Putamen (tissue), 1 donor: ENCODE data around the gene ZNF765.
"Not testable (repeated sequence)": the region's sequence is repeated elsewhere in the genome, so short reads cannot be mapped to it uniquely, and the experiment has no call there.

Source experiments
- DNase-seq: peaks from one replicate; pipeline ENCODE4 v3.0.0-alpha.2; 2016; ENCODE audit warnings: low spot score

The ZNF765 gene

GRCh38 chr19:53422551-53422950, 27.6 kb downstream of the ZNF765 start:
- no peak for DNase-seq

DNA sequence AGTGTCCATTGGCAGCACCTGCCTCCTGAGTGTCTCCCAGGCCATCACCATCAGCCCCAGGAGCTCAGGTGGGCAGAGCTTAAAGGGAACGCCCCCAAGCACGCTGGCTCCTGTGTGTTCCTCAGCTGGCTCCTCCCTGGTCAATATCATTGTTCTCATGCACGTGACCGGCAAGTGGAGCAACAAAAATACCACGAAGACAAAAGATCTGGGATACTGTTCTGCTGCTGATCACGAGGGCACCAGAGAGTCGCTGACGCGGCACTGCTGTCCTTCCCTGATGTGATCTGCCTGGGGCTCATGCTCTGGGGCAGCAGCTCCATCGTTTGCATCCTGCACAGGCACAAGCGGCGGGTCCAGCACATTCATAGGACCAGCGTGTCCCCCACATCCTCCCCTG, 28.1 kb downstream of the ZNF765 start:
- DNase-seq: not testable (repeated sequence)

DNA sequence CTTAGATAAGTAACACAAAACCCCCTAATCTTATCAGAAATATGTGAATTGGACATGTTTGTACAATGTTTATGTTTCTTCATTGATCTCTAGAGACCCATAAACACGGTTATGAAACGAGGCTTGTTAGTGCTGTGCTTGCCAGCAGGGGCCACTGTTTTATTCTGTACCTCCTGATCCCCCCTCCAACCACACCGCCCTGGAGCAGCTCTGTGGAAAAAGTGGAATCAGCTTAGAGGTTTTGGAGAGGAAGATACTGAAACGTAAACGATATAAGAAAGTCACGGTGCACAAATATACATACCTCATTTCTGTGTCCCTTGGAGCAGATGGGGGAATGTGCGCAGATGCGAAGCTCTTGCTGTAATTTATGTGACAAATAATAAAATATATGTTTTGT, 28.7 kb downstream of the ZNF765 start:
- DNase-seq: not testable (repeated sequence)

DNA sequence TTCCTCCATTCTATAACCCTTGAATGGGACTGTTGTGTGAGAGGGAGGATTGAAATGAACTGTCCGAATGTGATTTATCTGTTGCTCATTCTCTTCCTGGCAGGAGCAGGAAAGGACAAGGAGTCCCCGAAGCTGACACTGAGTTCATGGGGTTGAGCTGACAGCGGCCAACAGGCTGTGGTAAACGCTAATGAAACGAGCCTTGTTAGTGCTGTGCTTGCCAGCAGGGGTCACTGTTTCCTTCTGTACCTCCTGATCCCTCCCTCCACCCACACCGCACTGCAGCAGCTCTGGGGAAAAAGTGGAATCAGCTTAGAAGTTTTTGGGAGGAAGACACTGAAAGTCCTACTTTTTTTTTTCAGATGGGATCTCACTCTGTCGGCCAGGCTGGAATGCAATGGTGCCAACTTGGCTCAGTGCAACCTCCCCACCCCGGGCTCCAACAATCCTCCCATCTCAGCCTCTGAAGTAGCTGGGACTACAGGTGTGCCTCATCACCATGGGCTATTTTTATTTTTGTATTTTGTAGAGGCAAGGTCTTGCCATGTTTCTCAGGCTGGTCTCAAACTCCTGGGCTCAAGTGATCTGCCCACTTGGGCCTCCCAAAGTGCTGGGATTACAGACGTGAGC, 30.1 kb downstream of the ZNF765 start:
- DNase-seq: peak; percentile 66

DNA sequence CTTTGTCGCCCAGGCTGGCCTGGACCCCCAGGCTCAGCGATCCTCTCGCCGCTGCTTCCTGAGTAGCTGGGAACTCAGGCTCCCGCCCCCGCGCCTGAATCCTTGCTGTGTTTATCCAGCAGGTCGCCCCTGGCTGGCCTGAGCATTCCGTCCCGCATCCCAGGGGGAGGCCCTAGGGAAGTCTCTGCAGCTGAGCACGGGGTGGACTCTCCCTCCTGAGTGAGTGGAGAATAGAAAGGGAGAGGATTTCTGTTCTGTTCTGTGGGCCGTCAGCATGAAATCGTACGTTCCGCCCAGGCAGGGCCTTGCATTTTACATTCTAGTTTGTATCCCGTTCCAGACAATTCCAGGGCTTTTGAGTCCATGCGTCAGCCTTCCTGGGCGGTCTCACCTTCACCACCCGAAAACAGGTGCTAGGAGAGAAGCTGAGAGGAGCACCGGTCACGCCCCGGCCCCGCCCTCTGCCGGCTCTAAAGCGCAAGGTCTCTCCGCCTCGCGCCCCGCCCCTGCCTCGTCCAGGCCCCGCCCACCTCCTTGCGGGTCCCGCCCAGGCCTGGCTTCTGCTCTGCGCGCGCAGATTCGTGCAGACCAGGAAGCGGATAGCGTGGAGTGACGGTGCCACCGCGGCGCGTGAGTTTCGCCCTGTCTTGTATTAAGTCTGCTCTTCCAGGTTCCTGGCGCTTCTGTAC, 36.6 kb downstream of the ZNF765 start, which contains the start of gene ZNF761:
Gene ZNF761, plus strand, starts transcription at position 586 of the 689 bp plus-strand sequence. CDS start 15,285 bp downstream, outside the sequence.
- peak; percentile 93 for DNase-seq

DNA sequence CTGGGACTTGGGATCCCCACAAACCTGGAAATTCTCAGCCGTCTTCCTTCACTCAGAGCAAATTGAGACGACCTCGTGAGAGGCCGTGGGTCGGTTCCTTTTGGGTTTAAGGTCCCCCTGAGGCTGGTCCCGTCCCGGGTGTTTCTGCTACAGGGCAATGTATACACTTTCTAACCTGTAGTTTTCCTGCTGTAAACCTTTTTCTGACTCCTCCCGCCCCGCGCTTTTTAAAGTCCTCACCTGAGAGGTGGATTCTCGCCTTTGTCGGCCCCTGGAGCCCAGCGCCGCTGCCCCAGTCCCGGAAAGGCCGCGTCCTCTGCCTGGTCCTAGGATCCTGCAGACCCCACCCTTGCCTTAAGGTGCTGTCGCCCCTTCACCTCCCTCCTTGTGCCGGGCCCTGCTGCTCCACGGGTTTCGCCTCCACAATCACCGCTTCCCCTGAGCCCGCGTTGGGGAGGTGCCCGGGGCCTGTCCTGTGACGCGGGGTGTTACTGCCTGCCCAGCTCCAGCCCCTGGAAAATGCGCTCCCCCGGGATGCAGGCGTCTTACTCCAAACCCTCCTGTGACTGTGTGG, 37.2 kb downstream of the ZNF765 start:
- DNase-seq: peak; percentile 3

DNA sequence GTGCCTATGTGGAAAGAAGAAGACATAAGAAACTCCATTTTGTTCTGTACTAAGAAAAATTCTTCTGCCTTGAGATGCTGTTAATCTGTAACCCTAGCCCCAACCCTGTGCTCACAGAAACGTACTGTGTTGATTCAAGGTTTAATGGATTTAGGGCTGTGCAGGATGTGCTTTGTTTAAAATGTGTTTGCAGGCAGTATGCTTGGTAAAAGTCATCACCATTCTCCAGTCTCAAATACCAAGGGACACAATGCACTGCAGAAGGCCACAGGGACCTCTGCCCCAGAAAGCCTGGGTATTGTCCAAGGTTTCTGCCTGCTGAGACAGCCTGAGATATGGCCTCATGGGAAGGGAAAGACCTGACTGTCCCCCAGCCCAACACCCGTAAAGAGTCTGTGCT, 48.9 kb downstream of the ZNF765 start:
- DNase-seq: not testable (repeated sequence)

GRCh38 chr19:53447196-53447595, 52.2 kb downstream of the ZNF765 start:
- DNase-seq: not testable (repeated sequence)

DNA sequence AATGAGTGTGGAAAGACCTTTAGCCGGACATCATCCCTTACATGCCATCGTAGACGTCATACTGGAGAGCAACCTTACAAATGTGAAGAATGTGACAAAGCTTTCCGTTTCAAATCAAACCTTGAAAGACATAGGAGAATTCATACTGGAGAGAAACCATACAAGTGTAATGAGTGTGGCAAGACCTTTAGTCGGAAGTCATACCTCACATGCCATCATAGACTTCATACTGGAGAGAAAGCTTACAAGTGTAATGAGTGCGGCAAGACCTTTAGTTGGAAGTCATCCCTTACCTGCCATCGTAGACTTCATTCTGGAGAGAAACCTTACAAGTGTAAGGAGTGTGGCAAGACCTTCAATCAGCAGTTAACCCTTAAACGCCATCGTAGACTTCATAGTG, 60.9 kb downstream of the ZNF765 start:
- no peak for DNase-seq

DNA sequence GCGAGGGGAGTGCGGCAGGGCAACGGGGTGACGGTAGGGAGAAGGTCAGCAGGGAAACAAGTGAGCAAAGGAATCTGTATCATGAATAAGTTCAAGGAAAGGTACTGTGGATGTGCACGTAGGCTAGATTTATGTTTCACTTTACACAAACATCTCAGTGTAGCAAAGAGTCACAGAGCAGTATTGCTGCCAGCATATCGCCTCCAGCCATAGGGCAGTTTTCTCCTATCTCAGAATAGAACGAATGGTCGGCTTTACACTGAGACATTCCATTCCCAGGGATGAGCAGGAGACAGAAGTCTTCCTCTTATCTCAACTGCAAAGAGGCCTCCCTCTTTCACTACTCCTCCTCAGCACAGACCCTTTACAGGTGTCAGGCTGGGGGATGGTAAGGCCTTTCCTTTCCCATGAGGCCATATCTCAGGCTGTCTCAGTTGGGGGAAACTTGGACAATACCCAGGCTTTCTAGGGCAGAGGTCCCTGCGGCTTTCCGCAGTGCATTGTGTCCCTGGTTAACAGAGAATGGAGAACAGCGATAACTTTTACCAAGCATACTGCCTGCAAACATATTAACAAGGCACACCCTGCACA, 65.3 kb downstream of the ZNF765 start:
- DNase-seq: not testable (repeated sequence)

DNA sequence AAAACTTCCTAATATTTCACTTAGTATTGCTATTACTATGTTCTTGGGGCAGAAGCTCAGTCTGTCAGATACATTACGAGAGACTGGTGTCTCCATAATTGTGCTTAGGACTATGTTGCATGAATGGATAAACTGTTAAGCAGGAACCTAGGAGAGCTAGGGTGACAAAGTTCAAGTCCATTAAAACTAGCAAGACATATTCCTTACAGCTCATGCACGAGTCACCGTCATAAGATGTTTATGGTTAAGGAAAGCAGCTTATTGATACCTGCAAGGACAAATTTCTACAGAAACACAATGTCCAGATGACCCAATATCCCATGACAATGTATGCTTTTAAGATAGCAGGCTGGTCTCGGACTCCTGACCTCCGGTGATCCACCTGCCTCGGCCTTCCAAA, 66.9 kb downstream of the ZNF765 start:
- DNase-seq: no peak

GRCh38 chr19:53462861-53463260, 67.9 kb downstream of the ZNF765 start:
- no peak for DNase-seq

DNA sequence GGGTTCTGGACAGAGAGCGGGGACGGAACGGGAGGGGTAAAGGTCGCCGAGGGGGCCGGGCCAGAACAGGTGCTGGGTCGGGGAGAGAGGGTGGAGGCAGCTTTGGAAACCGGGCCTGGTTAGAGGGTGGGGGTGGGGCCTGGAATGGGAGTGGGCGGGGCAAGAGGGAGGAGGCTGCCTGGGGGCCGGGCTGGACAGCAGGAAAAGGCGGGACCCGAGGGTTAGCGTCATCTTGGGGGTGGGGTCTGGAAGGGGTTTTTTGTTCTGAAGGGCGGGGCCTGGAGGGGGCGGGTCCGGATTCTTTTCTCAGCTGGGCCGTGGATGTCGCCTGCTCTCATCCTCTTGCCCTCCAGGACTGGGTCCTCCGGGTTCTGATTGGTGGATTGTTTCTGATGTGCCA, 68.3 kb downstream of the ZNF765 start:
- DNase-seq: peak; percentile 92

DNA sequence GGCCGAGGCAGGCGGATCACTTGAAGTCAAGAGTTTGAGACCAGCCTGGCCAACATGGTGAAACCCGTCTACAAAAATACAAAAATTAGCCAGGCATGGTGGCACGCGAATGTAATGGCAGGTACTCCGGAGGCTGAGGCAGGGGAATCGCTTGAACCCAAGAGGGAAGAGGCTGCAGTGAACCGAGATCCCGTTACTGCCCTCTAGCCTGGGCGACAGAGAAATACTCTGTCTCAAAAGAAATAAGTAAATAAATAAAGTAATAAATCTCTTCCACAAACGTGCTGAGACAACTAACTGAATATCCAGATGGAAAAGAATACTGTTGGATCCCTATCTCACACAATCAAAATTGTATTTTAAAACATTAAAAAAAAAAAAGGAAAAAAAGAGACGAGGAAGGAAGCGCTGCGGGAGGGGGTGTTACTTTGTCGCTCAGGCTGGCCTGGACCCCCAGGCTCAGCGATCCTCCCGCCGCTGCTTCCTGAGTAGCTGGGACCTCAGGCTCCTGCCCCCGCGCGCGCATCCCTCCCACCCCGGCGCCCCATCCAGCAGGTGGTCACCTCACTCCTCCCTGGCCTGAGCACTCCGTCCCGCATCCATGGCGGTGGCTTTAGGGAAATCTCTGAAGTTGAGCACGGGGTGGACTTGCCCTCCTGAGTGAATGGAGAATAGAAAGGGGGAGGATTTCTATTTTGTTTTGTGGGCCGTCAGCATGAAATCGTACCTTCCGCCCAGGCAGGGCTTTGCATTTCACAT, 72.0 kb downstream of the ZNF765 start:
- DNase-seq: no peak

GRCh38 chr19:53467485-53468262, 72.7 kb downstream of the ZNF765 start, which contains the start of gene ZNF813:
Gene ZNF813 (plus strand): TSS chr19:53467733. CDS start chr19:53483823, 16,090 bp downstream.
- DNase-seq: peak; percentile 91

DNA sequence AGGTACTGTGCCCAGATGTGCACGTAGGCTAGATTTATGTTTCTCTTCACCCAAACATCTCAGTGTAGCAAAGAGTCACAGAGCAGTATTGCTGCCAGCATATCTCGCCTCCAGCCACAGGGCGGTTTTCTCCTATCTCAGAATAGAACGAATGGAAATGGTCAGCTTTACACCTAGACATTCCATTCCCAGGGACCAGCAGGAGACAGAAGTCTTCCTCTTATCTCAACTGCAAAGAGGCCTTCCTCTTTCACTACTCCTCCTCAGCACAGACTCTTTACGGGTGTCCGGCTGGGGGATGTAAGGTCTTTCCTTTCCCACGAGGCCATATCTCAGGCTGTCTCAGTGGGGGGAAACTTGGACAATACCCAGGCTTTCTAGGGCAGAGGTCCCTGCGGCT, 73.7 kb downstream of the ZNF765 start:
- DNase-seq: not testable (repeated sequence)

DNA sequence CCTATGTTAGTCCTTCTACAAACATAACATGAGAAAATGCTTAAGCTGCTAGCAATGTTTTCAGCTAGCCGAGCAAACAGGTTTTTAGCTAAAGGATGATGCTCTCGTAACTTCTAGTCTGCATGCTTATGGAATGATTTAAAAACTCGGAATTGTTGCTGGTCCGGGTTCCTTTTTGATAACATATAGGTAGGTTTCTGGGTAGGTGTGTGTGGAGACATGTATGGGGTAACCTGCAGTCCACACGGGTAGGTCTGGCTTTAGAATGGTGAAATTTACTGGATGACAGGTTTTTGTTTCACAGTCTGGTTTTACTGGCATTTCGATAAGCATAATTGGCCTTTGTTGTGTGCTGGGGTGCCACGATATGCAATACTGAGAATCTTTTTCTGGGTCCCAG, 77.0 kb downstream of the ZNF765 start:
- no peak for DNase-seq

- DNase-seq: not testable (repeated sequence)
Observed at GRCh38 chr19:53474832-53475231, 79.9 kb downstream of the ZNF765 start.

- not testable (repeated sequence) for DNase-seq
Observed at GRCh38 chr19:53475470-53475869, 80.5 kb downstream of the ZNF765 start.
